HEK293T (cell line): ENCODE measurements around the gene PRKCH.

ENCODE experiments used
- ELF4 ChIP-seq: fragments of 450-650 bp; IDR thresholded peaks from 2 replicates; pipeline ENCODE4 v1.6.1; 2017; ENCODE audit warnings: antibody characterized with exemption
- SUZ12 ChIP-seq: fragments of 450-650 bp; IDR thresholded peaks from 2 replicates; pipeline ENCODE4 v1.6.1; 2016; ENCODE audit warnings: mild to moderate bottlenecking
- TARDBP ChIP-seq: fragments of 450-650 bp; IDR thresholded peaks from 2 replicates; pipeline ENCODE4 v1.6.1; 2016
- ZNF384 ChIP-seq: fragments of 450-650 bp; IDR thresholded peaks from 2 replicates; pipeline ENCODE4 v1.6.1; 2016

GRCh38 chr14:61532123-61532505 is 210.7 kb downstream of the PRKCH start:
- TF ChIP-seq ZNF384, result no peak
- TF ChIP-seq ELF4, result no peak
- TF ChIP-seq SUZ12, result no peak
- no peak for TF ChIP-seq TARDBP
